ENCODE measurements around the gene RSPO3.

- no peak for TF ChIP-seq NR2C2 (CRISPR knock-in tag; IDR thresholded peaks at IDR 0.05)
- no peak for TF ChIP-seq NR2C2 (tag; IDR thresholded peaks at IDR 0.05)
- no peak for TF ChIP-seq CTCF (IDR thresholded peaks at IDR 0.05 in 2 of 3, conservative IDR thresholded peaks at IDR 0.05 in 1 of 3; ENCODE audit: insufficient read depth in 2 of 3, low read depth in 1 of 3, low read length in 3 of 3)
- TF ChIP-seq FOXP1 (CRISPR knock-in tag; IDR thresholded peaks at IDR 0.05) = no peak
- TF ChIP-seq ZZZ3 (IDR thresholded peaks at IDR 0.05) = no peak
- no peak for TF ChIP-seq MTF1 (CRISPR knock-in tag; IDR thresholded peaks at IDR 0.05; ENCODE audit: borderline replicate concordance)
- TF ChIP-seq ZNF24 (IDR thresholded peaks at IDR 0.05) = no peak
- no peak for TF ChIP-seq E2F6 (IDR thresholded peaks at IDR 0.05; ENCODE audit: borderline replicate concordance in 1 of 2, extremely low read depth in 1 of 2, insufficient read depth in 1 of 2, insufficient read length in 1 of 2, low read depth in 1 of 2, low read length in 1 of 2, poor library complexity in 1 of 2, severe bottlenecking in 1 of 2)
- TF ChIP-seq FOXJ3 (CRISPR knock-in tag; IDR thresholded peaks at IDR 0.05) = no peak
- TF ChIP-seq ZNF121 (CRISPR knock-in tag; conservative IDR thresholded peaks at IDR 0.05) = no peak
- no peak for TF ChIP-seq HMGXB4 (CRISPR knock-in tag; IDR thresholded peaks at IDR 0.05)
- TF ChIP-seq POLR2A (conservative IDR thresholded peaks at IDR 0.05) = no peak
- no peak for TF ChIP-seq PCBP2 (IDR thresholded peaks at IDR 0.05; ENCODE audit: low read depth, low read length, poor library complexity, severe bottlenecking)
Measured at GRCh38 chr6:127131772-127132376, 13.4 kb downstream of the RSPO3 start.

Measured in K562 (cell line).